IPS-18a (cell line): ENCODE results near the gene P2RY2.

Experiments used
- H3K27ac ChIP-seq: one replicate; pipeline ENCODE4 v1.5.1; 2013; ENCODE audit warnings: low read length
- H3K27me3 ChIP-seq: one replicate; pipeline ENCODE4 v1.6.1; 2013; ENCODE audit warnings: mild to moderate bottlenecking, low read length; ENCODE audit not compliant: control insufficient read depth, insufficient read depth
- H3K36me3 ChIP-seq: one replicate; pipeline ENCODE4 v1.6.1; 2013; ENCODE audit warnings: low read depth, low read length; ENCODE audit not compliant: control insufficient read depth
- H3K4me1 ChIP-seq: one replicate; pipeline ENCODE4 v1.6.1; 2013; ENCODE audit warnings: low read depth, low read length; ENCODE audit not compliant: control insufficient read depth
- H3K4me3 ChIP-seq: one replicate; pipeline ENCODE4 v1.5.1; 2013; ENCODE audit warnings: low read length
- H3K9ac ChIP-seq: one replicate; pipeline ENCODE4 v1.6.1; 2013; ENCODE audit warnings: mild to moderate bottlenecking, low read length, moderate library complexity
- H3K9me3 ChIP-seq: one replicate; pipeline ENCODE4 v1.6.1; 2013; ENCODE audit warnings: low read depth, low read length; ENCODE audit not compliant: control insufficient read depth

P2RY2 gene

GRCh38 chr11:73241300-73241699, 23.2 kb downstream of the P2RY2 start:
- H3K4me1 ChIP-seq, result no peaks in the 10 kb centered on the region
- no peaks in the 10 kb centered on the region for H3K36me3 ChIP-seq
- no peak overlapping the region for H3K4me3 ChIP-seq
- no peaks in the 10 kb centered on the region for H3K9me3 ChIP-seq
- no peaks in the 10 kb centered on the region for H3K27me3 ChIP-seq
- no peak overlapping the region for H3K27ac ChIP-seq
- no peak overlapping the region for H3K9ac ChIP-seq

- Histone ChIP-seq H3K27me3 (no peaks in the 10 kb centered on the region), H3K4me1 (no peaks in the 10 kb centered on the region), H3K4me3 (peak overlapping the region; percentile 46), H3K9ac (no peak overlapping the region), H3K27ac (no peak overlapping the region), H3K9me3 (no peaks in the 10 kb centered on the region), H3K36me3 (no peaks in the 10 kb centered on the region)
Observed at GRCh38 chr11:73242251-73243092, 24.4 kb downstream of the P2RY2 start.

DNA sequence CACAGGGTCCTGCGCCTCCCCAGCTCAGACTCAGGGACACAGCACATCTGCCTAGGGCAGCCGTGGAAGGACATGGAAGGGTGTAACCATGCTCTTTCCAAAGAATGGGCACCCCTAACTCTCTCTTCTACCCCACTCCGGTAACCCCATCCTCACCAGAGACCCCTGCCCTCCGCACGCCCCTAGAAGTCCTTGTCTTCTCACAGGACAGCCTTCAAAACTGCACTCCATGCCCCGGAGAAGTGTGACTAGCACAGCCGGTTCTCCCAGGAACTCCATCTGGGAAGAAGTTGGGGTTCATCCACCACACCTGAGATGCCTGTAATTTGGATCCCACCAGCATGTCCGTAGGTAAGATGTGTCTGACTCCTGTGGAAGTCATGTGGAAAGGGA, 25.0 kb downstream of the P2RY2 start:
- Histone ChIP-seq H3K9ac (no peak overlapping the region), H3K27ac (no peak overlapping the region), H3K4me3 (no peak overlapping the region)

GRCh38 chr11:73244589-73245240, 26.6 kb downstream of the P2RY2 start:
- Histone ChIP-seq H3K4me3 (no peak overlapping the region), H3K9ac (no peak overlapping the region), H3K36me3 (no peaks in the 10 kb centered on the region), H3K4me1 (no peaks in the 10 kb centered on the region), H3K27ac (no peak overlapping the region), H3K9me3 (no peaks in the 10 kb centered on the region), H3K27me3 (no peaks in the 10 kb centered on the region)

More for the DNA sequence above, 25.0 kb downstream of the P2RY2 start:
- no peaks in the 10 kb centered on the region for H3K27me3 ChIP-seq
- no peaks in the 10 kb centered on the region for H3K9me3 ChIP-seq
- no peaks in the 10 kb centered on the region for H3K4me1 ChIP-seq
- H3K36me3 ChIP-seq, result no peaks in the 10 kb centered on the region

- Histone ChIP-seq H3K36me3 (no peaks in the 10 kb centered on the region), H3K4me3 (no peak overlapping the region), H3K4me1 (no peaks in the 10 kb centered on the region), H3K9ac (no peak overlapping the region), H3K9me3 (no peaks in the 10 kb centered on the region), H3K27me3 (no peaks in the 10 kb centered on the region), H3K27ac (no peak overlapping the region)
Observed at GRCh38 chr11:73245461-73245860, 27.4 kb downstream of the P2RY2 start.

- Histone ChIP-seq H3K27ac (no peak overlapping the region), H3K9me3 (no peaks in the 10 kb centered on the region), H3K9ac (no peak overlapping the region), H3K27me3 (no peaks in the 10 kb centered on the region), H3K4me3 (no peak overlapping the region), H3K4me1 (no peaks in the 10 kb centered on the region), H3K36me3 (no peaks in the 10 kb centered on the region)
Observed at GRCh38 chr11:73246303-73246702, 28.2 kb downstream of the P2RY2 start.

DNA sequence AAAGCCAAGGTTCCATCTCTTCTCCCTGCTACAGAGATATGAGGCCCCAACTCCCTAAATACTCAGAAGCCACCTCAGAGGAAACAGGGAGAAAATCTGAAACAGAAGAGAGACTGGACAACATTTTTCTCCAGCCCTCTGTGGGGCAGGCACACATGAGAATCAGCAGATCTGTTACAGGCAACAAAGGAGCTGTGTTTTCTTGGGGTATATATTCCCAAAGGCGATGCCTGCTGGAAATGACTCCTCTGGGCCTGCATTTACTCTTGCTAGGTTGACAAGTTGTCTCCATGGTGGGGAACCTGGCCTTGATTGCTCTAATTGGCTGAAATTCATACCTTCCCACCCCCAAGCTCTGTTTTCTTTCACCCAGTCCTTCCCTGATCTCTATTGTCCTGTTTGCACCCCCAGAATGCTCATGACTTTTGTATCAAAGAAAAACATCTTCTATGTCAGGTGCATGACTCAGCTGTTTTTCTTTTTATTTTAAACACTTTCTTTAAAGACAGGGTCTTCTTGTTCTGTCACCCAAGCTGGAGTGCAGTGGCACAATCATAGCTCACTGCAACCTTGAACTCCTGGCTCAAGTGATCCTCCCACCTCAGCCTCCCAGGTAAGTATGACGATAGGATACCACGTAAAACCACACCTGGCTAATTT, 30.6 kb downstream of the P2RY2 start:
- Histone ChIP-seq H3K4me1 (no peaks in the 10 kb centered on the region), H3K27ac (no peak overlapping the region), H3K27me3 (no peaks in the 10 kb centered on the region), H3K9me3 (no peaks in the 10 kb centered on the region), H3K4me3 (no peak overlapping the region), H3K9ac (no peak overlapping the region), H3K36me3 (no peaks in the 10 kb centered on the region)

DNA sequence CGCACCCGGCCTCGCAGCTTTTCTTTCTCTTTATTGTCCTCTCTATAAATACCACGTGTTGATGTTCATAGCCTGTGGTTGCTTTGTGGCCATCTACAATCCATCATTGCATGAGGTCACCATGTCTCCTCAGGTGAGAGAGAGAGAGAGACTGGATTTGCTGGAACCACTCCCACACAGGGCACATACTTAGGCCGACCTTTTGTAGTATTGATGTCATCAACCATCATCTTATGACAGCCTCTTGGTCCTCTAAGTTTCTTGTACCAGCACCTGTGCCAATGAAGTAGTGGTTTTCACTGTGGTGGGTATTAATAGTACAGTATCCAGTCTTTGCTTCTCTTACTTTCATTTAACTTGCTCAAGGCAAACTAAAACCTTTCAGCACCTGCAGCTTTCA, 31.2 kb downstream of the P2RY2 start:
- H3K27ac ChIP-seq, result no peak overlapping the region
- no peak overlapping the region for H3K4me3 ChIP-seq
- H3K27me3 ChIP-seq, result no peaks in the 10 kb centered on the region
- H3K4me1 ChIP-seq, result no peaks in the 10 kb centered on the region
- no peaks in the 10 kb centered on the region for H3K9me3 ChIP-seq
- H3K36me3 ChIP-seq, result no peaks in the 10 kb centered on the region
- no peak overlapping the region for H3K9ac ChIP-seq

DNA sequence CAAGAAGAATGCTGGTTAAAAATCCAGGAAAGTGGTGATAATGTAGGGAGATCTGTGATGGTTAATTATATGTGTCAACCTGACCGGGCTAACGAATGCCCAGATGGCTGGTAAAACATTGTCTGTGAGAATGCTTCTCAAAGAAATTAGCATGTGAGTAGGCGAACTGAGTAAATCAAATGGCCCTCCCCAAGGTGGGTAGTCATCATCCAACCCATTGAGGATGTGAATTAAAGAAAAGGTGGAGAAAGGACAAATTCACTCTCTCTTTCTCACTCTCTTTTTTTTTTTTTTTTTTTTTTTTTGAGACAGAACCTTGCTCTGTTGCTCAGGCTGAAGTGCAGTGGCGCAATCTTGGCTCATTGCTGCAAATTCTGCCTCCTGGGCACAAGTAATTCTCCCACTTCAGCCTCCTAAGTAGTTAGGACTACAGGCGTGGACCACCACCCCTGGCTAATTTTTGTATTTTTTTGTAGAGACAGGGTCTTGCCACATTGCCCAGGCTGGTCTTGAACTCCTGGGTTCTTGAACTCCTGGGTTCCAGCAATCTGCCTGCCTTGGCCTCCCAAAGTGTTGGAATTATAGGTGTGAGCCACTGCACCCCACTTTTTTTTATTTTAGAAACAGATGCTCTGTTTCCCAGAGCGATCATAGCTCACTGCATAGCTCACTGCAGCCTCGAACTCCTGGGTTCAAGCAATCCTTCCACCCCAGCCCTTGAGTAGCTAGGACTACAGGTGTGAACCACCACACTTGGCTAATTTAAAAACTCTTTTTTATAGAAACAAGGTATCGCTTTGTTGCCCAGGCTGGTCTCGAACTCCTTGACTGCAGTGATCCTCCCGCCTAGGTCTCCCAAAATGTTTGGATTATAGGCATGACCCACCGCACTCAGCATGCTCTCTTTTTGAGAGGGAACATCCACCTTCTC, 32.0 kb downstream of the P2RY2 start:
- no peak overlapping the region for H3K4me3 ChIP-seq
- H3K9me3 ChIP-seq, result no peaks in the 10 kb centered on the region
- H3K36me3 ChIP-seq, result no peaks in the 10 kb centered on the region
- H3K27ac ChIP-seq, result no peak overlapping the region
- no peaks in the 10 kb centered on the region for H3K27me3 ChIP-seq
- H3K9ac ChIP-seq, result no peak overlapping the region
- no peaks in the 10 kb centered on the region for H3K4me1 ChIP-seq

DNA sequence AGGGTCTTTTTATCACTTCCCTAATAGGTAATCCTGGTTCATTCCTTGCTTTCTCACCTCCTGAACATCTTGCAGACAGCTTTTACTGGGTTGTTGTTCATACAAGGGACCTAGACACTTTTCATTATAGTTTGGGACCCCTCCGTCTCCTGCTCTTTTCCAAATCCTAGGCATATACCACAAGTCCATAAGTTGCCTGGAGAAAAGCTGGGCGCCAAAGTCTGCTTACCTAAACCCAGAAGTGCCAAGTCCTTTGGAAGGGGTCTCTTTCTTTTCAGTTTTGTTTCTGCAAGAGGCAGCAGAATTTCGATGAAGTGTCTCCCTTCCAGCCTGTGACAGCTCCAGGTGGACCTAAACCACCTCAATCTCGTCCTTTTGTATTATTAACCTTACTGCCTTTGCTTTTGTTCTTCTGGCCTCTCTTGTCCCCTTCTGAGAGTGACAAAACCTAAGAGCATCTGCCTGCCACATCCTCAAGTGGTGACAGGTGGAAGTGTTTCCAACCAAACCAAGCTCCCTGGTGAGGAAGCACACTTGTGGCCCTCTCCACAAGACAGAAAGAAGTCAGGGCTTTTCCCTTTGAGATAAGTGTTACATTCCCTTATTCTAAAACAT, 34.6 kb downstream of the P2RY2 start:
- H3K27ac ChIP-seq, result no peak overlapping the region

More for the DNA sequence above, 34.6 kb downstream of the P2RY2 start:
- Histone ChIP-seq H3K36me3 (no peaks in the 10 kb centered on the region), H3K4me1 (no peaks in the 10 kb centered on the region), H3K9ac (no peak overlapping the region), H3K9me3 (no peaks in the 10 kb centered on the region), H3K27me3 (no peaks in the 10 kb centered on the region), H3K4me3 (no peak overlapping the region)
